HG03139 (cell line): ENCODE results near the gene TEDC1.

Experiments
- ATAC-seq: cut with Tn5 transposase; IDR thresholded peaks from one replicate; pipeline ENCODE4 v1.9.1; 2021; ENCODE audit not compliant: unreplicated experiment

The TEDC1 gene

GRCh38 chr14:105517096-105517495 lies 26.1 kb downstream of the TEDC1 start:
- no peak for ATAC-seq

- ATAC-seq, result no peak
Measured at GRCh38 chr14:105519946-105520698, 29.1 kb downstream of the TEDC1 start.

- no peak for ATAC-seq
Measured at GRCh38 chr14:105525326-105525725, 34.3 kb downstream of the TEDC1 start.

- ATAC-seq, result no peak
Measured at GRCh38 chr14:105525861-105526775, 35.1 kb downstream of the TEDC1 start, which contains the start of gene TMEM121. TSS of gene TMEM121 (plus strand) at chr14:105526583. CDS start at chr14:105528835, 2,252 bp downstream.

GRCh38 chr14:105526776-105527380 lies 35.8 kb downstream of the TEDC1 start:
- ATAC-seq, result no peak

GRCh38 chr14:105527381-105527825 lies 36.4 kb downstream of the TEDC1 start:
- ATAC-seq, result no peak

GRCh38 chr14:105527826-105528585 lies 37.0 kb downstream of the TEDC1 start:
- ATAC-seq, result no peak

- ATAC-seq, result no peak
Measured at GRCh38 chr14:105528586-105529318, 37.7 kb downstream of the TEDC1 start.

- ATAC-seq, result no peak
Measured at GRCh38 chr14:105529319-105529568, 38.2 kb downstream of the TEDC1 start.

- ATAC-seq, result no peak
Measured at GRCh38 chr14:105529569-105530284, 38.7 kb downstream of the TEDC1 start.

- ATAC-seq, result no peak
Measured at GRCh38 chr14:105530285-105531087, 39.4 kb downstream of the TEDC1 start.

GRCh38 chr14:105531088-105531893 lies 40.2 kb downstream of the TEDC1 start:
- ATAC-seq, result no peak

GRCh38 chr14:105531894-105532623 lies 41.0 kb downstream of the TEDC1 start:
- ATAC-seq, result no peak

- ATAC-seq, result peak; percentile 41
Measured at GRCh38 chr14:105532735-105533141, 41.7 kb downstream of the TEDC1 start.

- no peak for ATAC-seq
Measured at GRCh38 chr14:105533391-105533790, 42.3 kb downstream of the TEDC1 start.

GRCh38 chr14:105533811-105534498 lies 42.9 kb downstream of the TEDC1 start:
- no peak for ATAC-seq

- ATAC-seq, result no peak
Measured at GRCh38 chr14:105534586-105534985, 43.5 kb downstream of the TEDC1 start.
